CD4-positive, alpha-beta T cell treated with Interleukin-6 for 4 hours (primary cell): ENCODE measurements around the gene MTHFD2L.
"Not testable (repeated sequence)": the region's sequence is repeated elsewhere in the genome, so short reads cannot be mapped to it uniquely, and the experiment has no call there.

Source experiments
- DNase-seq: peaks from one replicate; pipeline ENCODE4 v3.0.0-alpha.2; 2020; ENCODE audit warnings: mixed read lengths

The MTHFD2L gene

GRCh38 chr4:74157561-74158465 lies at the start of gene MTHFD2L:
MTHFD2L (plus strand) TSS chr4:74158118; CDS start chr4:74158139, 21 bp downstream.
- peak; percentile 84 for DNase-seq

DNA sequence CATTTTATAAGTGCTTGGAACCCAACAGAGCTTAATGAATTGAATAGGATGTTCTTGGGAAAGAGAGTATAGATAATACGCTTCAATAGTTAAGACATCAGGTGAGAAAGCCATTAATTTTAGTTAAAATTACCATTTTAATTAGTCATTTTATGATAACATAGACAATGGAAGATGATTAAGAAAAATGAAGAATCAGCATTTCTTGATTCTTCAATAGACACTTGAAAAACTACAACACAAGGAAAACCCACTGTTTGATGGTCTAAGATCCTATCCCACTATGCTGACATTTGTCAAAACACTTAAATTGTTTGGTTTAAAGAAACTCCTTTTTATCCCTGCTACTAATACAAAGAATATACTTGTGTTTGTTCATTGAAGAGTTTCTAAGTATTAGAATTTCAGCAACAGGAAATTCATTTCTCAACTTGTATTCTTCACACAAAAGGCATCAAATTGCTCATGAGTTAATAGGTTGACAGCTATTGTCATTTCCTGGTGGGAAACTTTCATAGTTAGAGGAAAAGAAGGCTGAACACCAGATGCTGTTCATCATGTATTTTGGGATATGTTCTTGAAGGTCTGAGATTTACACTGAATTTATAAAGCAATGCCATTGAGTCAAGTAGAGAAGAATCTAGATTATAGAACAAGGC lies 49.3 kb upstream of the MTHFD2L start:
- DNase-seq: no peak

- no peak for DNase-seq
Observed at GRCh38 chr4:74109116-74109869, 48.6 kb upstream of the MTHFD2L start.

DNA sequence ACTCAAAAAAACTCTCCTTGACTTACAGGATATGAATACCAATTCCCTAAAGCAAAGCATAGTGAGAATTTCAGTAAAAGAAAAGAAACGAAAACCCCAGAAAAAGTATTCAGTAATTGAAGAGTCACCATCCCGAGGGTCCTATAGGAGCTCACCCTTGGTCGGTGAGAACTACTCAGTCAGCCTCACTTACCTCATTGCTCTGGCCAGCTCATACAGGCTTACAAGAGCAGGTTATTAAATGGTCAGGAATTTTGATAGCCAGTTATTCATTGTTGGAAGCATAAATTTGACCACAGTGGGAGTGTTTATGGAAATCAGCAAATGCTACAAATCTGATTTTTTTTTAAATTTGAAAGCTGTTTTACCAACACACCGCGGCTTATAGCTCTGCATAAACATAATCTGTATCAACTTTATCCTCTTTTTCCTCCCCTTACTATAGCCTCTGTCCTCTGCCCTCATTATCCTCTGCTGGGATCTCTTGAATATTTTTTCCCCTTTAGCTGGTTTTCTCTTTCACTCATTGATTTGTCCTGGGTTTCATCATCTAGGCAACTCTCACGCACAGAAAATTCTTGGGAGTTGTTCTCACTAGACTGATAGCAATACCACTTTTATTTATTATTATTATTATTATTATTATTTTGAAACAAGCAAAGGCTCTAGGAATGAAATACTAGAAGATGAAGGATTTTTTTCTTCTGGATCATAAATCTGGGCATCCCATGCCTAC lies 47.9 kb upstream of the MTHFD2L start:
- DNase-seq: no peak

DNA sequence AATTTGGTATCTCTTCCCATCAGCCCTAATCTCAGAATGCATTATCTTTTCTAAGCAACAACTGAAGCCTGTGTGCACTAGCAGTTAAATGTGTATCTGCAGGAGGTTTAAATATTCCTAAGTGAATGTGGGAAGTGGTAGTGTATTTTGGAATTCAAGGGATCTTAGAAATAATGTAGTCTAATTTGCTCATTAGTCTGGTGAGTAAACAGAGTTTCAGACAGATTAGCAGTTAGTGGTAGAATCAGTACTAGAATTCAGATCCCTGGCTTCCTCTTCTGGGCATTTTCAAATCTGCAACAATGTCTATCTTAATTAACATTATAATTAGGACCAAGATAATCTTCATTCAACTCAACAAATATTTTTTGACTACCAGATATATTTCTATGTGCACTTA lies 47.2 kb upstream of the MTHFD2L start:
- no peak for DNase-seq

GRCh38 chr4:74111306-74111975 lies 46.5 kb upstream of the MTHFD2L start:
- no peak for DNase-seq

DNA sequence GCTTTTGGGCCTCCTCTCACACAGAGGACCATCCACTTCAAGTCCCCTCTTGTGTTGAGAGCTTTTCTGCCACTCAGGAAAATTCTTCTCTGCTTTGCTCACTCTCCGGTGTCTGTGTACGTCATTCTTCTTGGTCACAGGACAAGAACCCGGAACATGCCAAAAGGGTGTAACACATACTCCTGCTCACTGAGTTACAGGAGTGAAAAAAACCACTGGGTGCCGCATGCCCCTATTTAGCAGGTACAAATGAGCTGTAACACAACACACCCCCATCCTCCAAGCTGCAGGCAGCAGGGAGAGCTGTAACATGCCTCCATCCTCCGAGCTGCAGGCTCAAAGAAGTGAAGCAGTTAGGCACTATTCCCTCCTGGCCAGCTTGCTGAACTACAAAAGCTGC lies 45.9 kb upstream of the MTHFD2L start:
- DNase-seq: no peak

GRCh38 chr4:74112399-74113105 lies 45.4 kb upstream of the MTHFD2L start:
- DNase-seq: no peak

DNA sequence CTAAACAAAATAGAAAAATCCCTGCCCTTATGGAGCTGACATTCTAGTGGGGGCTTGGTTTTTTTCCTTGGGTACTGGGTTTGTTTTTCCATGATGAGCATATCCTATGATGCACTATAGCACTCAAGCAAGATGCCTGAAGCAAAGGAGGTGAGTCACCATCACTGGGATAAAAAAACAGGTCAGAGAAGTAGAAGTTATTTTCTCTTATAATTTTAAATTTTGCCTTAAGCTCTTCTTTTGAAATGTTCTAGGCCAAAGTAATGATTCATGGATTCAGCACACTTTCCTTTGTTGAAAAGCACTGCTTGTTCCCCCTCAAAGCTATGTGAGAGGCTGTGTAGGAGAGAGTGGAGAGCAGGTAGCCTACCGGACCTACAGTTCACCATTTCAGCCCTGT lies 43.7 kb upstream of the MTHFD2L start:
- DNase-seq: no peak

GRCh38 chr4:74117024-74117534 lies 40.8 kb upstream of the MTHFD2L start:
- no peak for DNase-seq

DNA sequence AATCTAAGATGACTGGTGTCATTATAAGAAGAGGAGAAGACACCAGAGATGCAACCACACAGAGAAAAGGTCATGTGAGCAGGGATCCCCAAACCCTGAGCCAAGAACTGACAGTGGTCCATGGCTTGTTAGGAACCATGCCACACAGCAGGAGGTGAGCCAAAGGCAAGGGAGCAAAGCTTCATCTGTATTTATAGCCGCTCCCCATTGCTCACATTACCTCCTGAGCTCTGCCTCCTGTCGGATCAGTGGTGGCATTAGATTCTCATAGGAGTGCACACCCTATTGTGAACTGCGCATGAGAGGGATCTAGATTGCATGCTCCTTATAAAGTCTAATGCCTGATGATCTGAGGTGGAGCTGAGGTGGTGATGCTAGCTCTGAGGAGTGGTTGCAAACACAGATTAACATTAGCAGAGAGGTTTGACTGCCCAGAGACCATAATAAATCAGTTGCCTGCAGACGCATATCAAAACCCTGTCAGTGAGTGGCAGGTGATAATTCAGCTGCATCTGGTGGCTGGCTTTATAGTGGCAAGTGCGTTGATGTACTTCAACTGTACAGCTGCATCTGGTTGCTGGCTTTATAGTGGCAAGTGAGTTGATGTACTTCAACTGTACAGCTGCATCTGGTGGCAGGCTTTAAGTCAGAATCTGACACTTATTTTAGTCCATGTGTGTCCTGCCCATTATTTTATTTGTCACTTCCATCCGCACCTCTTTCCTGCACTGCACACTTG lies 39.1 kb upstream of the MTHFD2L start:
- no peak for DNase-seq

GRCh38 chr4:74120086-74120485 lies 37.8 kb upstream of the MTHFD2L start:
- DNase-seq: no peak

- DNase-seq: no peak
Observed at GRCh38 chr4:74121643-74122579, 36.0 kb upstream of the MTHFD2L start.

DNA sequence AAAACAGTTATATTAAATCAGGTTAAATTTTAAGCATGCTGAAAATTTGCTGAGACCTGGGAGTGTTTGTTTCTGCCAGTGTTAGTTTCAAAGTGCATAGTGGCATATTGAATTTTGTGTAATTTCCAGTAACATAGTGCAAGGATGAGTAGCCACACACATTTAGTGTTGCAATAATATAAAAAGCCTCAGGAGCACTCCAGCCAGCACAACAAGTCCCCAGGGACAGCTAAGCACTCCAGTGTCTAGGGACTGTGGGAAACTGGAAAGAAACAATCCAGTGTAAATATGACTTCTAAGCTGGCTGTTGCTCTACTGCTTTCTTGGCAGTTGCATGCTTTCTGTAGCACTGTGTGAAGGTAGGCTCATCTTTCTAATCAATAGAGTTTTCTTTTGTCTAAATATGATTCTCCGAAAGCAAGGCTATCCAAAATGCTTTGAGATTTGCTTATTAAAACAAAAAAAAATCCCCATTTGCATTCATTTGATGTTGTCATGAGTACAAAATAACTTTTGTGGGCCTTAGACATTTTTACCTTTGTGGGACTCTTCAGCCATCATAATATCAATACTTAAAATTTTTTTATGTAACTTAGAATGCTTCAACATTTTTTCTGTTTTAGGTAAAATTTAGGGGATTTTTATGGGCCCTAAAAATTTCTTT lies 34.7 kb upstream of the MTHFD2L start:
- no peak for DNase-seq

DNA sequence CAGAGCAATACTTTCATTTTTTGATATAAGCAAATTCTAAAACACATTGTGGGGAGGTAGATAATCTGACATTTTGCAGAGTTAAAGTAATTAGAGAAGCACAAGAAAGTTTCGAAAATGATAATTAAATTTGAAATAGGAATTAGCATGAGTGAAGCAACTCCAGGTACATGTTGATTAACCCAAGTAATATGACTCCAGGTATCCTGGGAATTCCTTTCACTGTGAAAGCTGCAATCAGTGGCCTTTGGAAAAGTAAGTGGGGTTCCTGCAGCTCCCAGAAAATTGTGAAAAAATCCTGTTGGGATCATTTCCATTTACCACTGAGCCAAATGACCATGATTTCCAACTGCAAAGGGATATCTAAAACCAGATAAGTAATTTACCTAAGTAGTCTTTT lies 32.9 kb upstream of the MTHFD2L start:
- no peak for DNase-seq

- DNase-seq: no peak
Observed at GRCh38 chr4:74127745-74128144, 30.2 kb upstream of the MTHFD2L start.

GRCh38 chr4:74130843-74131242 lies 27.1 kb upstream of the MTHFD2L start:
- not testable (repeated sequence) for DNase-seq

GRCh38 chr4:74132188-74132587 lies 25.7 kb upstream of the MTHFD2L start:
- DNase-seq: not testable (repeated sequence)

DNA sequence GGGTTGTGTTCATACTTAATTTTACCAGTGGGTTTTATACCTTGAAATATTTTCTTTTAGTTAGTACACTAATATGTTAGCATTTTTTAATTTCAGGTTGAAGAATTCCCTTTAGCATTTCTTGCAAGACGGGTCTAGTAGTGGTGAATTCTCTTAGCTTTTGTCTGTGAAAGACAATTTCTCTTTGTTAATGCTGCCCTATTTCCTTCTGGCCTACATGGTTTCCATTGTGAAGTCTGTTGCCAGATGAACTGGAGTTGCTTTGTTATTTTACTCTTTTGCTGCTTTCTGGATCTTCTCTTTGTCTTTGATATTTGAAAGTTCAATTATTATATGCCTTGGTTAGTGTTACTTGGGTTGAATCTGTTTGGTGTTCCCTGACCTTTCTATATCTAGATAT lies 25.0 kb upstream of the MTHFD2L start:
- no peak for DNase-seq
